ENCODE results near the gene RFK. TPM values are rescaled to one million over a fixed set of nuclear protein-coding genes. Genes with fewer than 3 reads are reported as not detected.
"Not testable (repeated sequence)": the region's sequence is repeated elsewhere in the genome, so short reads cannot be mapped to it uniquely, and the experiment has no call there.

The RFK gene
- 10 to 100 TPM; 26.1 to 34.7 (median 29.1) TPM for polyA plus RNA-seq (ENCODE audit: insufficient read length in 3 of 3)

GRCh38 chr9:76394195-76394959 is at the start of gene RFK:
TSS of gene RFK (minus strand) at chr9:76394426. CDS start at chr9:76394171, 255 bp downstream.
- peak; percentile 76 to 85 (median 83) for DNase-seq (ENCODE audit: low read depth in 3 of 3, low spot score in 2 of 3)

GRCh38 chr9:76443887-76444286 is 49.7 kb upstream of the RFK start:
- no peak for DNase-seq (ENCODE audit: low read depth in 3 of 3, low spot score in 2 of 3)

GRCh38 chr9:76441551-76442322 is 47.5 kb upstream of the RFK start:
- DNase-seq (ENCODE audit: low read depth in 3 of 3, low spot score in 2 of 3) = no peak

- DNase-seq (ENCODE audit: low read depth in 3 of 3, low spot score in 2 of 3) = no peak
These were observed 44.8 kb upstream of the RFK start for GRCh38 chr9:76438841-76439588.

GRCh38 chr9:76437017-76437699 is 42.9 kb upstream of the RFK start:
- DNase-seq (ENCODE audit: low read depth in 3 of 3, low spot score in 2 of 3) = not testable (repeated sequence)

GRCh38 chr9:76434897-76435296 is 40.7 kb upstream of the RFK start:
- DNase-seq (ENCODE audit: low read depth in 3 of 3, low spot score in 2 of 3) = not testable (repeated sequence)

- DNase-seq (ENCODE audit: low read depth in 3 of 3, low spot score in 2 of 3) = no peak
These were observed 39.6 kb upstream of the RFK start for GRCh38 chr9:76433836-76434235.

GRCh38 chr9:76433406-76433805 is 39.2 kb upstream of the RFK start:
- DNase-seq (ENCODE audit: low read depth in 3 of 3, low spot score in 2 of 3) = no peak

GRCh38 chr9:76431601-76432000 is 37.4 kb upstream of the RFK start:
- DNase-seq (ENCODE audit: low read depth in 3 of 3, low spot score in 2 of 3) = no peak

GRCh38 chr9:76426807-76427419 is 32.7 kb upstream of the RFK start:
- DNase-seq (ENCODE audit: low read depth in 3 of 3, low spot score in 2 of 3) = no peak

GRCh38 chr9:76425677-76426453 is 31.6 kb upstream of the RFK start:
- DNase-seq (ENCODE audit: low read depth in 3 of 3, low spot score in 2 of 3) = no peak

GRCh38 chr9:76424491-76424890 is 30.3 kb upstream of the RFK start:
- no peak for DNase-seq (ENCODE audit: low read depth in 3 of 3, low spot score in 2 of 3)

- DNase-seq (ENCODE audit: low read depth in 3 of 3, low spot score in 2 of 3) = no peak
These were observed 29.3 kb upstream of the RFK start for GRCh38 chr9:76423216-76424177.

GRCh38 chr9:76419782-76420380 is 25.7 kb upstream of the RFK start:
- DNase-seq (ENCODE audit: low read depth in 3 of 3, low spot score in 2 of 3) = no peak

GRCh38 chr9:76417394-76417793 is 23.2 kb upstream of the RFK start:
- DNase-seq (ENCODE audit: low read depth in 3 of 3, low spot score in 2 of 3) = no peak

GRCh38 chr9:76415731-76416130 is 21.5 kb upstream of the RFK start:
- DNase-seq (ENCODE audit: low read depth in 3 of 3, low spot score in 2 of 3) = no peak

- DNase-seq (ENCODE audit: low read depth in 3 of 3, low spot score in 2 of 3) = no peak
These were observed 20.9 kb upstream of the RFK start for GRCh38 chr9:76415154-76415553.

- no peak for DNase-seq (ENCODE audit: low read depth in 3 of 3, low spot score in 2 of 3)
These were observed 20.4 kb upstream of the RFK start for GRCh38 chr9:76414661-76415060.

All from right renal cortex interstitium (tissue), 3 donors.